IMR-90 (cell line): ENCODE data around the gene GCH1. TPM values are rescaled to one million over a fixed set of nuclear protein-coding genes. Genes with fewer than 3 reads are reported as not detected.

Source experiments
- ATAC-seq: fragments of 200-7000 bp; cut with Tn5 transposase; 2 replicates; pipeline ENCODE4 v1.9.1; 2020; ENCODE audit warnings: low read depth, mild to moderate bottlenecking, moderate library complexity
- BruUV-seq: library from RNA; stranded (reverse); fragments of 400-500 nt; replicated peaks from 2 replicates; lab custom pipeline; 2021; lab: Mats Ljungman, UMichigan
- CTCF ChIA-PET: fragments of 300-600 bp; formaldehyde crosslinking; extraction: SDS; loops from one replicate; lab custom pipeline; 2021; ENCODE audit warnings: antibody characterized with exemption; lab: Yijun Ruan, JAX
- POLR2A ChIA-PET: fragments of 300-600 bp; sonication (Branson Sonifier 250); formaldehyde crosslinking; loops from one replicate; lab custom pipeline; 2022; ENCODE audit warnings: antibody characterized with exemption; ENCODE audit not compliant: unreplicated experiment; lab: Charles Lee
- DNase-seq: peaks from one replicate; pipeline ENCODE4 v3.0.0; 2013
- H2AFZ ChIP-seq: replicated peaks from 2 replicates; pipeline ENCODE3; 2013; ENCODE audit warnings: low read length, mild to moderate bottlenecking; ENCODE audit not compliant: poor library complexity
- H2AK5ac ChIP-seq: 2 replicates; pipeline ENCODE4 v1.6.1; 2013; ENCODE audit warnings: low read depth, low read length, inconsistent platforms
- H2AK9ac ChIP-seq: replicated peaks from 2 replicates; pipeline ENCODE3; 2013; ENCODE audit warnings: mild to moderate bottlenecking, low read depth, low read length, moderate library complexity; ENCODE audit not compliant: poor library complexity
- H2BK120ac ChIP-seq: 2 replicates; pipeline ENCODE4 v1.6.1; 2013; ENCODE audit warnings: low read depth, low read length, inconsistent platforms
- H2BK15ac ChIP-seq: 3 replicates; pipeline ENCODE4 v1.6.1; 2013; ENCODE audit warnings: low read depth, low read length, inconsistent platforms
- H2BK20ac ChIP-seq: 2 replicates; pipeline ENCODE4 v1.6.1; 2013; ENCODE audit warnings: low read depth, mild to moderate bottlenecking, inconsistent platforms, low read length, moderate library complexity
- H2BK5ac ChIP-seq: 2 replicates; pipeline ENCODE4 v1.6.1; 2013; ENCODE audit warnings: mild to moderate bottlenecking, low read depth, low read length, inconsistent platforms; ENCODE audit not compliant: poor library complexity, severe bottlenecking
- H3K14ac ChIP-seq: replicated peaks from 2 replicates; pipeline ENCODE4 v1.6.1; 2013; ENCODE audit warnings: low read depth, low read length, inconsistent platforms
- H3K18ac ChIP-seq: 2 replicates; pipeline ENCODE4 v1.6.1; 2013; ENCODE audit warnings: low read depth, low read length, control low read depth
- H3K23ac ChIP-seq: 2 replicates; pipeline ENCODE4 v1.6.1; 2013; ENCODE audit warnings: low read depth, low read length, inconsistent platforms
- H3K27ac ChIP-seq: 2 replicates; pipeline ENCODE4 v1.5.1; 2013; ENCODE audit warnings: mild to moderate bottlenecking, control low read depth, low read length; ENCODE audit not compliant: insufficient read depth
- H3K27me3 ChIP-seq: 2 replicates; pipeline ENCODE4 v1.6.1; 2013; ENCODE audit warnings: low read length; ENCODE audit not compliant: control insufficient read depth, insufficient read depth
- H3K36me3 ChIP-seq: 2 replicates; pipeline ENCODE4 v1.6.1; 2013; ENCODE audit warnings: low read length, mixed read lengths; ENCODE audit not compliant: control insufficient read depth, insufficient read depth
- H3K4ac ChIP-seq: 2 replicates; pipeline ENCODE4 v1.6.1; 2013; ENCODE audit warnings: low read depth, low read length, inconsistent platforms
- H3K4me1 ChIP-seq: 2 replicates; pipeline ENCODE4 v1.6.1; 2013; ENCODE audit warnings: low read length, mixed read lengths; ENCODE audit not compliant: control insufficient read depth, insufficient read depth
- H3K4me2 ChIP-seq: 2 replicates; pipeline ENCODE4 v1.6.1; 2013; ENCODE audit warnings: low read depth, mild to moderate bottlenecking, control low read depth, low read length, moderate library complexity
- H3K4me3 ChIP-seq: 2 replicates; pipeline ENCODE4 v1.5.1; 2013; ENCODE audit warnings: low read depth, mild to moderate bottlenecking, control low read depth, low read length, moderate library complexity; ENCODE audit not compliant: insufficient read depth
- H3K56ac ChIP-seq: 2 replicates; pipeline ENCODE4 v1.6.1; 2013; ENCODE audit warnings: low read length, inconsistent platforms; ENCODE audit not compliant: insufficient read depth; ENCODE audit errors: extremely low read depth
- H3K79me1 ChIP-seq, 2 experiments: 2 replicates each; pipeline ENCODE4 v1.6.1; 2013; ENCODE audit warnings: low read length in 2 of 2, inconsistent platforms in 1 of 2, low read depth in 1 of 2
- H3K9ac ChIP-seq: 2 replicates; pipeline ENCODE4 v1.6.1; 2013; ENCODE audit warnings: low read depth, low read length, control low read depth
- H3K9me1 ChIP-seq: 2 replicates; pipeline ENCODE4 v1.6.1; 2013; ENCODE audit warnings: low read length, inconsistent platforms; ENCODE audit not compliant: insufficient read depth
- H3K9me3 ChIP-seq: 2 replicates; pipeline ENCODE4 v1.6.1; 2013; ENCODE audit warnings: low read length; ENCODE audit not compliant: control insufficient read depth, insufficient read depth
- H4K20me1 ChIP-seq: 2 replicates; pipeline ENCODE4 v1.6.1; 2013; ENCODE audit warnings: low read length, inconsistent platforms; ENCODE audit not compliant: insufficient read depth
- H4K5ac ChIP-seq: 2 replicates; pipeline ENCODE4 v1.6.1; 2013; ENCODE audit warnings: mild to moderate bottlenecking, low read depth, low read length, control low read depth
- H4K8ac ChIP-seq, 2 experiments: 2 replicates each; pipeline ENCODE4 v1.6.1; 2013; ENCODE audit warnings: low read depth in 2 of 2, low read length in 2 of 2, control low read depth in 1 of 2, inconsistent platforms in 1 of 2
- H4K91ac ChIP-seq: 2 replicates; pipeline ENCODE4 v1.6.1; 2013; ENCODE audit warnings: low read depth, low read length, inconsistent platforms; ENCODE audit not compliant: insufficient read depth
- BHLHE40 ChIP-seq: fragments of 150-350 bp; IDR thresholded peaks from 2 replicates; pipeline ENCODE4 v1.6.1; 2016; ENCODE audit warnings: mild to moderate bottlenecking, low read depth, low read length
- CHD1 ChIP-seq: IDR thresholded peaks from 2 replicates; pipeline ENCODE4 v1.6.1; 2012; ENCODE audit warnings: low read depth, low read length, improper control_type of control experiment
- MXI1 ChIP-seq: IDR thresholded peaks from 2 replicates; pipeline ENCODE4 v1.6.1; 2012; ENCODE audit warnings: low read depth, mild to moderate bottlenecking, low read length, moderate library complexity, borderline replicate concordance
- RAD21 ChIP-seq: IDR thresholded peaks from 2 replicates; pipeline ENCODE4 v1.6.1; 2012; ENCODE audit warnings: low read length, improper control_type of control experiment
- RCOR1 ChIP-seq: IDR thresholded peaks from 2 replicates; pipeline ENCODE4 v1.6.1; 2012; ENCODE audit warnings: mild to moderate bottlenecking, low read length, improper control_type of control experiment; ENCODE audit not compliant: insufficient replicate concordance
- RFX5 ChIP-seq: IDR thresholded peaks from 2 replicates; pipeline ENCODE4 v1.8.0; 2012; ENCODE audit warnings: low read depth, mild to moderate bottlenecking, low read length, moderate library complexity
- SMC3 ChIP-seq: fragments of 150-350 bp; IDR thresholded peaks from 2 replicates; pipeline ENCODE4 v1.6.1; 2016; ENCODE audit warnings: low read depth, mild to moderate bottlenecking, antibody characterized with exemption, low read length, moderate library complexity
- WGBS, 2 experiments: methylation state at CpG; one replicate each; pipeline versions ENCODE4 v1.1.5 to v1.1.7; 2013; ENCODE audit warnings: missing lambda C conversion rate in 2 of 2; ENCODE audit not compliant: insufficient read length in 1 of 2; ENCODE audit errors: extremely low coverage in 2 of 2; 5-methylcytosine and 5-hydroxymethylcytosine counted together
- dilution Hi-C: fragments of 300-500 bp; cut with HindIII; formaldehyde crosslinking; loops from one replicate; pipeline ENCODE4 v1.14.3; 2018; ENCODE audit warnings: low sequenced_read_pairs; ENCODE audit not compliant: unreplicated experiment
- in situ Hi-C: fragments of 300-500 bp; cut with MboI; formaldehyde crosslinking; loops from 3 replicates; pipeline ENCODE4 v1.14.3; 2019; ENCODE audit warnings: low sequenced_read_pairs, inconsistent platforms, mixed read lengths
- intact Hi-C: fragments of 100-400 bp; cut with micrococcal nuclease; formaldehyde crosslinking; loops from 2 replicates; pipeline ENCODE4 v1.10.0; 2022
- polyA plus RNA-seq, 3 experiments: library from polyadenylated mRNA; depleted of rRNA; stranded (reverse); fragments of >200 nt; gene quantifications; 2 replicates each; pipeline ENCODE4 v1.2.3, GENCODE V29; 2012; ENCODE audit warnings: low replicate concordance in 1 of 3
- total RNA-seq: library from RNA; depleted of rRNA; stranded (reverse); fragments of >200 nt; gene quantifications from 2 replicates; pipeline ENCODE4 v1.2.3, GENCODE V29; 2012
- TF ChIP-seq, protein P1 (sequence below): fragments of 150-350 bp; IDR thresholded peaks from 2 replicates; pipeline ENCODE4 v1.6.1; 2016; ENCODE audit warnings: low read depth, mild to moderate bottlenecking, low read length, moderate library complexity, borderline replicate concordance
- TF ChIP-seq, protein P2 (sequence below): conservative IDR thresholded peaks from 2 replicates; pipeline ENCODE4 v1.5.1; 2012; ENCODE audit warnings: mild to moderate bottlenecking, low read depth, low read length, improper control_type of control experiment

The GCH1 gene
- total and polyA plus RNA-seq, 2 of the 4 experiments (the other 2 are of a cell fraction), result 0.54 to 0.74 TPM

DNA sequence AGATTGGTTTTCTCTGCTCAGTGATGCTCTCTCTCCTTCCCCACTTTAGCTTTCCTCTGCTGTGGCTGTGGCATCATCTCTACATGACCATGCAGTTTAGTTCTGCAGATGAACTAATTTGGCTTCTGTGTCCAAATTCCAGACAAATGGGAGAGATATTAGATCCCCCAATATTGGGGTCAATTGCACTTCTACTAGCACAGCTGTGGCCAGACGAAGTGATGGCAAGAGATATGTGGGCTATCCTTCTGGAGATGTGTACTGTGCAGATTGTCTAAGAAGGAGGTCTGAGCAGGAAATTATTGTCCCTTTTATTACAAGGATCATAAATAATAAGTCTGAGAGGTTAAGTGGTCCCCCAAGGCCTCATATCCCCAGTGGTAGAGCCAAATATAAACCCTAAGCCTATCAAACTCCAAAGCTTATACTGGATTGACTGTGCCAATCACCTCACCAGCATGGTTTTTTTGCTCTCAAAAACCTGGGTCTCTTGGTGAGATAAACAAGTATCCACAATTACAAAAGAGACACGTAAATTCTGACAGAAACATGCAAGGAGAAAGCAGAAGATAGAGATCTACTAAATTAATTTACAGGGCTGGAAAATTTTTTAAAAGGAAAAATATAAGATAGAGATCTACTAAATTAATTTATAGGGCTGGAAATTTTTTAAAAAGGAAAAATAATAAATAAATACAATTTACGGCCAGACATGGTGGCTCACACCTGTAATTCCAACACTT, 29.1 kb upstream of the GCH1 start:
- no peak overlapping the region for H3K27ac ChIP-seq
- no peaks in the 10 kb centered on the region for H4K20me1 ChIP-seq
- no peak overlapping the region for H2BK120ac ChIP-seq
- ATAC-seq (no peak), DNase-seq (no peak)
- H3K4me2 ChIP-seq, result no peak overlapping the region
- no peak overlapping the region for H2BK15ac ChIP-seq
- H2AK9ac ChIP-seq, result no peak overlapping the region
- H3K27me3 ChIP-seq, result no peaks in the 10 kb centered on the region
- intact Hi-C loops (no loop called here), in situ Hi-C loops (no loop called here), dilution Hi-C loops (no loop called here)
- H4K8ac ChIP-seq, result no peak overlapping the region
- ChIA-PET CTCF (no interaction called here), POLR2A (no interaction called here)
- no peaks in the 10 kb centered on the region for H3K9me3 ChIP-seq
- no peak overlapping the region for H3K14ac ChIP-seq
- H3K79me1 ChIP-seq, result no peaks in the 10 kb centered on the region
- no peaks in the 10 kb centered on the region; the same call in 1 of the 2 replicates for H3K36me3 ChIP-seq
- no peak overlapping the region for H2BK20ac ChIP-seq
- BruUV-seq, result no TSS peak
- H4K5ac ChIP-seq, result no peak overlapping the region
- no peak overlapping the region for H3K9ac ChIP-seq
- no peak overlapping the region for H3K4ac ChIP-seq
- no peak overlapping the region for H3K18ac ChIP-seq
- H3K4me1 ChIP-seq, result no peaks in the 10 kb centered on the region
- no CpG with 5 or more reads among the region's 3 CpGs for WGBS, 2 experiments
- no peak overlapping the region for H3K4me3 ChIP-seq
- H2AFZ ChIP-seq, result no peak overlapping the region
- no peak overlapping the region for H2BK5ac ChIP-seq
- TF ChIP-seq BHLHE40 (no peak), RCOR1 (no peak), RAD21 (no peak), MXI1 (no peak), RFX5 (no peak), CHD1 (no peak), SMC3 (no peak)
- TF ChIP-seq, protein P1, sequence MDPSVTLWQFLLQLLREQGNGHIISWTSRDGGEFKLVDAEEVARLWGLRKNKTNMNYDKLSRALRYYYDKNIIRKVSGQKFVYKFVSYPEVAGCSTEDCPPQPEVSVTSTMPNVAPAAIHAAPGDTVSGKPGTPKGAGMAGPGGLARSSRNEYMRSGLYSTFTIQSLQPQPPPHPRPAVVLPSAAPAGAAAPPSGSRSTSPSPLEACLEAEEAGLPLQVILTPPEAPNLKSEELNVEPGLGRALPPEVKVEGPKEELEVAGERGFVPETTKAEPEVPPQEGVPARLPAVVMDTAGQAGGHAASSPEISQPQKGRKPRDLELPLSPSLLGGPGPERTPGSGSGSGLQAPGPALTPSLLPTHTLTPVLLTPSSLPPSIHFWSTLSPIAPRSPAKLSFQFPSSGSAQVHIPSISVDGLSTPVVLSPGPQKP, result no peak
- TF ChIP-seq, protein P2, sequence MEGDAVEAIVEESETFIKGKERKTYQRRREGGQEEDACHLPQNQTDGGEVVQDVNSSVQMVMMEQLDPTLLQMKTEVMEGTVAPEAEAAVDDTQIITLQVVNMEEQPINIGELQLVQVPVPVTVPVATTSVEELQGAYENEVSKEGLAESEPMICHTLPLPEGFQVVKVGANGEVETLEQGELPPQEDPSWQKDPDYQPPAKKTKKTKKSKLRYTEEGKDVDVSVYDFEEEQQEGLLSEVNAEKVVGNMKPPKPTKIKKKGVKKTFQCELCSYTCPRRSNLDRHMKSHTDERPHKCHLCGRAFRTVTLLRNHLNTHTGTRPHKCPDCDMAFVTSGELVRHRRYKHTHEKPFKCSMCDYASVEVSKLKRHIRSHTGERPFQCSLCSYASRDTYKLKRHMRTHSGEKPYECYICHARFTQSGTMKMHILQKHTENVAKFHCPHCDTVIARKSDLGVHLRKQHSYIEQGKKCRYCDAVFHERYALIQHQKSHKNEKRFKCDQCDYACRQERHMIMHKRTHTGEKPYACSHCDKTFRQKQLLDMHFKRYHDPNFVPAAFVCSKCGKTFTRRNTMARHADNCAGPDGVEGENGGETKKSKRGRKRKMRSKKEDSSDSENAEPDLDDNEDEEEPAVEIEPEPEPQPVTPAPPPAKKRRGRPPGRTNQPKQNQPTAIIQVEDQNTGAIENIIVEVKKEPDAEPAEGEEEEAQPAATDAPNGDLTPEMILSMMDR, result no peak
- H3K23ac ChIP-seq, result no peak overlapping the region
- H2AK5ac ChIP-seq, result no peak overlapping the region
- no peak overlapping the region for H4K91ac ChIP-seq
- H3K56ac ChIP-seq, result no peak overlapping the region
- H3K9me1 ChIP-seq, result no peaks in the 10 kb centered on the region; the same call in 1 of the 2 replicates
